Measurements from ENCODE around the gene UPF3A.

Gene UPF3A

DNA sequence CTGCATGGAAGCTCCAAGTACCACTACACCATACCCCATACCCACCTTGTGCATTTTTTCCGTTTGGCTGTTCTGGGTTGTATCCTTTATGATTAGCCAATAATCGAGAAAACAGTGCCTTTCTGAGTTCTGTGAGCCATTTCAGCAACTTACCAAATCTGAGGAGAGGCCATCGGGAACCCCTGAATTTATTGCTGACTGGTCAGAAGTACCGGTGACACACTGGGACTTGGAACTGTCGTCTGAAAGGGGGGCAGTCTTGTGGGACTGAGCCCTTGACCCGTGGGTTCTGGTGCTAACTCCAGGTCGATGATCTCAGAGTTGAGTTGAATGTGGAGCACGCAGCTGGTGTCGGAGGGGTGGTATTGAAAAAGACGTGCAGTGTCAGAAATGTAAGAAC, 15.0 kb downstream of the UPF3A start:
- TF ChIP-seq, protein P1, sequence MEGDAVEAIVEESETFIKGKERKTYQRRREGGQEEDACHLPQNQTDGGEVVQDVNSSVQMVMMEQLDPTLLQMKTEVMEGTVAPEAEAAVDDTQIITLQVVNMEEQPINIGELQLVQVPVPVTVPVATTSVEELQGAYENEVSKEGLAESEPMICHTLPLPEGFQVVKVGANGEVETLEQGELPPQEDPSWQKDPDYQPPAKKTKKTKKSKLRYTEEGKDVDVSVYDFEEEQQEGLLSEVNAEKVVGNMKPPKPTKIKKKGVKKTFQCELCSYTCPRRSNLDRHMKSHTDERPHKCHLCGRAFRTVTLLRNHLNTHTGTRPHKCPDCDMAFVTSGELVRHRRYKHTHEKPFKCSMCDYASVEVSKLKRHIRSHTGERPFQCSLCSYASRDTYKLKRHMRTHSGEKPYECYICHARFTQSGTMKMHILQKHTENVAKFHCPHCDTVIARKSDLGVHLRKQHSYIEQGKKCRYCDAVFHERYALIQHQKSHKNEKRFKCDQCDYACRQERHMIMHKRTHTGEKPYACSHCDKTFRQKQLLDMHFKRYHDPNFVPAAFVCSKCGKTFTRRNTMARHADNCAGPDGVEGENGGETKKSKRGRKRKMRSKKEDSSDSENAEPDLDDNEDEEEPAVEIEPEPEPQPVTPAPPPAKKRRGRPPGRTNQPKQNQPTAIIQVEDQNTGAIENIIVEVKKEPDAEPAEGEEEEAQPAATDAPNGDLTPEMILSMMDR (IDR thresholded peaks at IDR 0.05; ENCODE audit: extremely low read depth, missing control alignments), result no peak
- no peak for DNase-seq (ENCODE audit: low spot score)

DNA sequence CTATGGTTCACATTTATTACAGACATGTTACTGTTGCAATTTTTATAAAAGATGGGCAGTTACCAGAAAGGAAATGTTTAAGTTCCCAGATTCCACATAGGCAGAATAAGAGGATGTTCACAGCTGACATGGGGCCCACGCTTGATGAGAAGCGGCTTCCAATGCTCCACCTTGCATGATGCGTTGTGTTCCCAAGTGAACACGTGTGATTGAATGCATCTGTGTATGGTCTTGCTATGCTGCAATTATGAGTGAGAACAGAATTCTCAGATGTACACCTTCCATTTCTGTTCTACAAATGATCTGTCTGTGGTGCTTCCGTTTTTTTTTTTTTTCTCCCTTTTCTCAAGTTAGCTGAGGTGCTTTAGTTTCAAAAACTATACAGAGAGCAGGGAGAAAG, 15.5 kb downstream of the UPF3A start:
- DNase-seq (ENCODE audit: low spot score), result no peak
- TF ChIP-seq, protein P1 (IDR thresholded peaks at IDR 0.05; ENCODE audit: extremely low read depth, missing control alignments), result no peak

DNA sequence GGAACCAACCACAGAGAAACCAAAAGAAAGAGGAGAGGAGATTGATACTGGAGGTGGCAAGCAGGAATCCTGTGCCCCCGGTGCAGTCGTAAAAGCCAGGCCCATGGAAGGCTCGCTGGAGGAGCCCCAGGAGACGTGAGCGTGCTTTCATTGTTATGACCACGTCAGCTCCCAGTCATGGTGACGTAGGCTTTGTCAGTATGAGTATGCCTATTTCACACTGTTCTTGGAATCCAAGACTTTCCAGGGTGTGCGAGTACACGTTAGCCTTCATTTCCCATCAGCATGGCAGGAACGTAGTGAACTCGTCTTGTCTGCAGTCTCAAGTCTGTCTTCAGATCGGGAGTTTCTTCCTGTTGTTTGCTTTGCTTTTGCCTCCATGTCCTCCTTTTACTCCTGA, 17.5 kb downstream of the UPF3A start:
- TF ChIP-seq, protein P1 (IDR thresholded peaks at IDR 0.05; ENCODE audit: extremely low read depth, missing control alignments), result no peak

DNA sequence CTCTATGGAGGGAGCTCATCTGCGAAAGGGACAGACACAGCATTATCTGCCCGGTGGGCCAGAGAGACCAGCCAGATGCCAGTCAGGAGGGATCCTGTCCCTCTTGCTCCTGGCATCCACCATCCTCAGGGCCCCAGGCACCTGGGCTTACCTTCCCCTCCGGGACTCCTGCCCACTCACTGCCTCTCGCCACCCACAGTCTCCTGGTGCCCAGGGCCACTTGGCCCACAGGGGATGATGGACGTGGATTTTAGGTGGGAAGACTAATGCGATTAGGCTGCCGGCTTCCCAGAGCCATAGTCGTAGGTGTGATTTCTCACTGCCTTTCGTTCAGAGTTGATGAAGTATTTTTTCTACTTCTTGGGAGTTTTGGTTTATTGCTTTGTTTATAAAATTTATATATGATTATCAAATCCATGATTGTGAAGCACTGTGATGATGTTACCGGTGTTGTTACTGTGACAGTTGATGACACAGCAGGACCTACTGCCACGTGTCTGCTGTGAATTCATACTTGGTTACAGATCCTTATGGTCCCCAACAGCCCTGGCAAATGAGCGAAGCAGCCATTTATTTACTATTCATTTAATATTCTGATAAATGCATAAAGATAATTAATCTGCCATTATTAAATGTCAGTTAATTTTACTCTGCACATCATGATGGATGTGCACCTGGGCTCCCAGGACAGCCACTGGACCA, 18.4 kb downstream of the UPF3A start:
- DNase-seq (ENCODE audit: low spot score), result no peak

More for the DNA sequence above, 17.5 kb downstream of the UPF3A start:
- no peak for DNase-seq (ENCODE audit: low spot score)

DNA sequence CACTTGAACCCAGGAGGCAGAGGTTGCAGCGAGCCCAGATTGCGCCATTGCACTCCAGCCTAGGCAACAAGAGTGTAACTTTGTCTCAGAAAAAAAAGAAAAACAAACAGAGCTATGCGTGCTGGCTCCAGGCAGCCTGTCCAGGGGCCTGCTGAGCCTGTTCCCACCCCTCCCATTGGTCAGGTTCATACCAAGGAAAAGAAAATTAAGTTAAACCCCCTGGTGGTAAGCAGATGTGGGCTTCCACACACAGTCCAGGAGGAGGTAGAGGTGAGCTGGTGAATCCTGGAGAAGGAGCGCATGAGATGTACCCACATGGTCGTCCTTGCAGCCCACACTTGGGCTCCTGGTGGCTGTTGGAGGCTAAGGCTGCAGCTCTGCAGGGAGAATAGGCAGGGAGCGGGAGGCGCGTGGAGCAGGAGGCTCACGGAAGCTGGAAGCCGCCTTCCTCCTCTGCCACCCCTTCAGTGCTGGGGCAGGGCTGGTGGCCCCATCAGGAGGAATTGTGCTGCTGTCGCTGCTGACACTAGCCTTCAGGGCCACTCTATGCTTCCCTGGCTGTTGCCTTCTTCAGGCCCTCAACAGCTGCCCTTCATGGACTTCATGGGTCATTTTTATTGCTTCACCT, 22.4 kb downstream of the UPF3A start:
- TF ChIP-seq, protein P1 (IDR thresholded peaks at IDR 0.05; ENCODE audit: extremely low read depth, missing control alignments), result no peak

More for the DNA sequence above, 18.4 kb downstream of the UPF3A start:
- TF ChIP-seq, protein P1 (IDR thresholded peaks at IDR 0.05; ENCODE audit: extremely low read depth, missing control alignments), result no peak

DNA sequence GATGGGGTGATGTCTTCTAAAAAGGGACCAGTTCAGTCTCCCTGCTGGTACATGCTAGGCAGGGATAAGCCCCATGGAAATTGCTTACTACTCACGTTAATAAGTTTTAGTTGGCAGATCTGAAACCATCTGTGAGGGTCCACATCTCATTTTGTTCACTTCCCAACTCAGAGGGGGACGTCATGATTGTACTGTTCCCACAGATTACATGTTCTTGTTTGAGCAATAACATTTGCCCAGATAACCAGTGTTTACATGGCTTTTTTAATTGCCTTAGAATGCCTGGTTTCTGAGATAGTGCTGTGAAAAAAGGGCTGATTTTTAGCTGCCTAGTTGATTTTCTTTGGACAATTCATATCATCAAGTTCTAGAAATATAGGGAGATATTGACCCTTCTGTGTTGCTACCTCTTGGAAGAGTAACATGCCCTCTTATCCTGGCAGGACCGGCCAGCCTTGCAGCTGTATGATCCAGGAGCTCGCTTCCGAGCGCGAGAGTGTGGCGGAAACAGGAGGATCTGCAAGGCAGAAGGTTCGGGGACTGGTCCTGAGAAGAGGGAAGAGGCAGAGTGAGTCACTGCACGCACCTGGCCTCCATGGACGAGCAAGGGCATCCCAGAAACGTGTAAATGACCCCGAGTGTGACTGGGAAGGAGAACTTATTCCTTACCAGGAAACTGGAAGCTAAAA, 23.1 kb downstream of the UPF3A start:
- TF ChIP-seq, protein P1 (IDR thresholded peaks at IDR 0.05; ENCODE audit: extremely low read depth, missing control alignments), result no peak
- DNase-seq (ENCODE audit: low spot score), result no peak

More for the DNA sequence above, 22.4 kb downstream of the UPF3A start:
- DNase-seq (ENCODE audit: low spot score), result no peak

DNA sequence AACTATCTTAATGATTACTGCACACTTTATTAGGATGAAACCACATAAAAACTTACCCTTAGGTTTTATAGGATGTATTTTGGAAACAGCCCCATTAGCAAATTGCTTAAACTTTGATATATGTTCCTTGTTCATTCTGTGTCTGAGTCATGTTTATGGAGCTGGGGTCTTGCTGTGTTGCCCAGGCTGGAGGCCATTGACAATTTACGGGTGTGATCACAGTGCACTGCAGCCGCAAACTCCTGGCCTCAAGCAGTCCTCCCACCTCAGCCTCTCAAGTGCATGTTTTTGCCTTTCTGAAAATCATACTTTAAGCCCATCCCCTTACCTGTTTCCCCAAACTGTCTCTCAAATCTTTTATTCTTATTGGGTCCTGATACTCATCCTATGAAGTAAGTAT, 27.7 kb downstream of the UPF3A start:
- no peak for DNase-seq (ENCODE audit: low spot score)
- TF ChIP-seq, protein P1 (IDR thresholded peaks at IDR 0.05; ENCODE audit: extremely low read depth, missing control alignments), result no peak

Measured in GM20000 (cell line).